ENCODE data around the gene TNFSF9.

DNA sequence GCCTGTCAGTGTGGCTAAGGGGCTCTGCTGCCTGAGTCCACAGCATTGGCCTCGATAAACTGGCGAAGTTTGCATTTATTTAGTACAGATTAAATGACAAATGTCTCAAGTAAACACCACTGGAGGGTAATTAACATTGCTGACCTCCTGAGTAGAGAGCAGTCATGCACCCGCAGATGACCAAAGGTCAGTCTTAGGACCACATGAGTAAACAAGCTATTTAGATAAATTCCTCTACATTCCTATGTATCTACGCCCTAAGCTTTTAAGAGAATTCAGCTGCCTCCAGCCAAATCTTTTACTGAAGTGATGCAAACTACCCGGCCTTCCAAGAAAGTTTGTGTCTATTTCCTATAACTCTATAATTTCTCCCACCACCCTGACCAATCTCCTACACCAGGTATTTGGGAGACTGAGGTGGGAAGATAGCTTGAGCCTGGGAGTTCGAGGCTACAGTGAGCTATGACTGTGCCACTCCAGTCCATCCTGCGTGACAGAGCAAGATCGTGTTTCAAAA is 37.2 kb downstream of the TNFSF9 start:
- TF ChIP-seq, protein P1, sequence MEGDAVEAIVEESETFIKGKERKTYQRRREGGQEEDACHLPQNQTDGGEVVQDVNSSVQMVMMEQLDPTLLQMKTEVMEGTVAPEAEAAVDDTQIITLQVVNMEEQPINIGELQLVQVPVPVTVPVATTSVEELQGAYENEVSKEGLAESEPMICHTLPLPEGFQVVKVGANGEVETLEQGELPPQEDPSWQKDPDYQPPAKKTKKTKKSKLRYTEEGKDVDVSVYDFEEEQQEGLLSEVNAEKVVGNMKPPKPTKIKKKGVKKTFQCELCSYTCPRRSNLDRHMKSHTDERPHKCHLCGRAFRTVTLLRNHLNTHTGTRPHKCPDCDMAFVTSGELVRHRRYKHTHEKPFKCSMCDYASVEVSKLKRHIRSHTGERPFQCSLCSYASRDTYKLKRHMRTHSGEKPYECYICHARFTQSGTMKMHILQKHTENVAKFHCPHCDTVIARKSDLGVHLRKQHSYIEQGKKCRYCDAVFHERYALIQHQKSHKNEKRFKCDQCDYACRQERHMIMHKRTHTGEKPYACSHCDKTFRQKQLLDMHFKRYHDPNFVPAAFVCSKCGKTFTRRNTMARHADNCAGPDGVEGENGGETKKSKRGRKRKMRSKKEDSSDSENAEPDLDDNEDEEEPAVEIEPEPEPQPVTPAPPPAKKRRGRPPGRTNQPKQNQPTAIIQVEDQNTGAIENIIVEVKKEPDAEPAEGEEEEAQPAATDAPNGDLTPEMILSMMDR (IDR thresholded peaks at IDR 0.05) = no peak
- TF ChIP-seq, protein P2, sequence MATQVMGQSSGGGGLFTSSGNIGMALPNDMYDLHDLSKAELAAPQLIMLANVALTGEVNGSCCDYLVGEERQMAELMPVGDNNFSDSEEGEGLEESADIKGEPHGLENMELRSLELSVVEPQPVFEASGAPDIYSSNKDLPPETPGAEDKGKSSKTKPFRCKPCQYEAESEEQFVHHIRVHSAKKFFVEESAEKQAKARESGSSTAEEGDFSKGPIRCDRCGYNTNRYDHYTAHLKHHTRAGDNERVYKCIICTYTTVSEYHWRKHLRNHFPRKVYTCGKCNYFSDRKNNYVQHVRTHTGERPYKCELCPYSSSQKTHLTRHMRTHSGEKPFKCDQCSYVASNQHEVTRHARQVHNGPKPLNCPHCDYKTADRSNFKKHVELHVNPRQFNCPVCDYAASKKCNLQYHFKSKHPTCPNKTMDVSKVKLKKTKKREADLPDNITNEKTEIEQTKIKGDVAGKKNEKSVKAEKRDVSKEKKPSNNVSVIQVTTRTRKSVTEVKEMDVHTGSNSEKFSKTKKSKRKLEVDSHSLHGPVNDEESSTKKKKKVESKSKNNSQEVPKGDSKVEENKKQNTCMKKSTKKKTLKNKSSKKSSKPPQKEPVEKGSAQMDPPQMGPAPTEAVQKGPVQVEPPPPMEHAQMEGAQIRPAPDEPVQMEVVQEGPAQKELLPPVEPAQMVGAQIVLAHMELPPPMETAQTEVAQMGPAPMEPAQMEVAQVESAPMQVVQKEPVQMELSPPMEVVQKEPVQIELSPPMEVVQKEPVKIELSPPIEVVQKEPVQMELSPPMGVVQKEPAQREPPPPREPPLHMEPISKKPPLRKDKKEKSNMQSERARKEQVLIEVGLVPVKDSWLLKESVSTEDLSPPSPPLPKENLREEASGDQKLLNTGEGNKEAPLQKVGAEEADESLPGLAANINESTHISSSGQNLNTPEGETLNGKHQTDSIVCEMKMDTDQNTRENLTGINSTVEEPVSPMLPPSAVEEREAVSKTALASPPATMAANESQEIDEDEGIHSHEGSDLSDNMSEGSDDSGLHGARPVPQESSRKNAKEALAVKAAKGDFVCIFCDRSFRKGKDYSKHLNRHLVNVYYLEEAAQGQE (IDR thresholded peaks at IDR 0.05) = no peak
- TF ChIP-seq MYC (IDR thresholded peaks at IDR 0.05; ENCODE audit: borderline replicate concordance, low read length) (no peak), ZSCAN20 (CRISPR knock-in tag; IDR thresholded peaks at IDR 0.05) (no peak), MAFK (IDR thresholded peaks at IDR 0.05; ENCODE audit: partially characterized antibody) (no peak), SREBF2 (IDR thresholded peaks at IDR 0.05) (no peak), POLR2A (IDR thresholded peaks at IDR 0.05; ENCODE audit: low read length) (no peak), NFE2L2 (conservative IDR thresholded peaks at IDR 0.05; ENCODE audit: low read length) (no peak), EP300 (IDR thresholded peaks at IDR 0.05) (peak in 1 of 2 experiments; percentile 49; a peak in 1 of 5 replicates), RAD21 (conservative IDR thresholded peaks at IDR 0.05 in 1 of 2, IDR thresholded peaks at IDR 0.05 in 1 of 2) (no peak), CEBPB (IDR thresholded peaks at IDR 0.05) (no peak), RNF2 (IDR thresholded peaks at IDR 0.05; ENCODE audit: borderline replicate concordance, low read depth) (no peak)
- TF ChIP-seq, protein P3, sequence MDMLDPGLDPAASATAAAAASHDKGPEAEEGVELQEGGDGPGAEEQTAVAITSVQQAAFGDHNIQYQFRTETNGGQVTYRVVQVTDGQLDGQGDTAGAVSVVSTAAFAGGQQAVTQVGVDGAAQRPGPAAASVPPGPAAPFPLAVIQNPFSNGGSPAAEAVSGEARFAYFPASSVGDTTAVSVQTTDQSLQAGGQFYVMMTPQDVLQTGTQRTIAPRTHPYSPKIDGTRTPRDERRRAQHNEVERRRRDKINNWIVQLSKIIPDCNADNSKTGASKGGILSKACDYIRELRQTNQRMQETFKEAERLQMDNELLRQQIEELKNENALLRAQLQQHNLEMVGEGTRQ (IDR thresholded peaks at IDR 0.05) = no peak
